H9 (cell line): ENCODE results near the gene TP53INP2. TPM values are rescaled to one million over a fixed set of nuclear protein-coding genes. Genes with fewer than 3 reads are reported as not detected.

Experiments
- DNase-seq: peaks from one replicate; pipeline ENCODE4 v3.0.0-alpha.2; 2017
- H2AFZ ChIP-seq: one replicate; pipeline ENCODE4 v1.6.1; 2013; ENCODE audit warnings: mild to moderate bottlenecking, low read length, control low read depth, moderate library complexity
- H2AK5ac ChIP-seq: 2 replicates; pipeline ENCODE4 v1.6.1; 2013; ENCODE audit warnings: low read length, control low read depth, mixed read lengths; ENCODE audit not compliant: insufficient read length
- H2BK120ac ChIP-seq: one replicate; pipeline ENCODE4 v1.6.1; 2013; ENCODE audit warnings: low read depth, mild to moderate bottlenecking, low read length, control low read depth, inconsistent platforms; ENCODE audit not compliant: poor library complexity, severe bottlenecking
- H2BK12ac ChIP-seq: 2 replicates; pipeline ENCODE4 v1.6.1; 2013; ENCODE audit warnings: low read length, control low read depth, mixed read lengths, low read depth; ENCODE audit not compliant: insufficient read length
- H2BK15ac ChIP-seq: 2 replicates; pipeline ENCODE4 v1.6.1; 2013; ENCODE audit warnings: low read depth, low read length, control low read depth
- H2BK20ac ChIP-seq: one replicate; pipeline ENCODE4 v1.6.1; 2013; ENCODE audit warnings: low read depth, mild to moderate bottlenecking, low read length, control low read depth, inconsistent platforms; ENCODE audit not compliant: poor library complexity, severe bottlenecking
- H2BK5ac ChIP-seq: 2 replicates; pipeline ENCODE4 v1.6.1; 2013; ENCODE audit warnings: low read length, control low read depth, mixed read lengths; ENCODE audit not compliant: insufficient read length
- H3K14ac ChIP-seq: 2 replicates; pipeline ENCODE4 v1.6.1; 2013; ENCODE audit warnings: low read length, control low read depth; ENCODE audit not compliant: insufficient read depth
- H3K18ac ChIP-seq: 2 replicates; pipeline ENCODE4 v1.6.1; 2013; ENCODE audit warnings: low read depth, mild to moderate bottlenecking, mixed read lengths, low read length, control low read depth; ENCODE audit not compliant: insufficient read length
- H3K23ac ChIP-seq: 2 replicates; pipeline ENCODE4 v1.6.1; 2013; ENCODE audit warnings: low read length, control low read depth, mixed read lengths, low read depth; ENCODE audit not compliant: insufficient read length
- H3K23me2 ChIP-seq: 2 replicates; pipeline ENCODE4 v1.6.1; 2013; ENCODE audit warnings: low read depth, mild to moderate bottlenecking, mixed read lengths, low read length, control low read depth; ENCODE audit not compliant: insufficient read length, poor library complexity, severe bottlenecking
- H3K27ac ChIP-seq: 2 replicates; pipeline ENCODE4 v1.5.1; 2013; ENCODE audit warnings: low read length, control low read depth, mixed read lengths, low read depth; ENCODE audit not compliant: insufficient read length
- H3K27me3 ChIP-seq: 2 replicates; pipeline ENCODE4 v1.6.1; 2013; ENCODE audit warnings: low read length, control low read depth, inconsistent platforms; ENCODE audit not compliant: insufficient read depth
- H3K4ac ChIP-seq: 2 replicates; pipeline ENCODE4 v1.6.1; 2013; ENCODE audit warnings: low read depth, mild to moderate bottlenecking, control low read depth, inconsistent platforms, low read length, moderate library complexity
- H3K4me1 ChIP-seq: 2 replicates; pipeline ENCODE4 v1.6.1; 2013; ENCODE audit warnings: low read length, control low read depth, inconsistent platforms; ENCODE audit not compliant: insufficient read depth
- H3K4me2 ChIP-seq: 2 replicates; pipeline ENCODE4 v1.6.1; 2013; ENCODE audit warnings: low read length, control low read depth, mixed read lengths; ENCODE audit not compliant: insufficient read length, insufficient read depth
- H3K56ac ChIP-seq: 2 replicates; pipeline ENCODE4 v1.6.1; 2013; ENCODE audit warnings: low read depth, mild to moderate bottlenecking, mixed read lengths, low read length, control low read depth; ENCODE audit not compliant: insufficient read length
- H3K79me1 ChIP-seq: 2 replicates; pipeline ENCODE4 v1.6.1; 2013; ENCODE audit warnings: low read depth, mild to moderate bottlenecking, moderate library complexity, low read length, control low read depth, inconsistent platforms; ENCODE audit not compliant: insufficient read depth, poor library complexity, severe bottlenecking
- H3K79me2 ChIP-seq: 2 replicates; pipeline ENCODE4 v1.6.1; 2013; ENCODE audit warnings: low read length, control low read depth, inconsistent platforms; ENCODE audit not compliant: insufficient read depth
- H3K9ac ChIP-seq: 2 replicates; pipeline ENCODE4 v1.6.1; 2013; ENCODE audit warnings: low read length, control low read depth, mixed read lengths; ENCODE audit not compliant: insufficient read length; ENCODE audit errors: extremely low read depth
- H3K9me3 ChIP-seq: one replicate; pipeline ENCODE4 v1.6.1; 2013; ENCODE audit warnings: low read depth, low read length, inconsistent platforms; ENCODE audit not compliant: control insufficient read depth
- H3T11ph ChIP-seq: one replicate; pipeline ENCODE4 v1.6.1; 2013; ENCODE audit warnings: mild to moderate bottlenecking, low read length, control low read depth, inconsistent platforms
- H4K20me1 ChIP-seq: one replicate; pipeline ENCODE4 v1.6.1; 2013; ENCODE audit not compliant: control insufficient read depth, insufficient read length, insufficient read depth
- H4K5ac ChIP-seq: 2 replicates; pipeline ENCODE4 v1.6.1; 2013; ENCODE audit warnings: low read depth, mild to moderate bottlenecking, mixed read lengths, low read length, control low read depth; ENCODE audit not compliant: insufficient read length
- H4K8ac ChIP-seq: replicated peaks from 2 replicates; pipeline ENCODE4 v1.6.1; 2013; ENCODE audit warnings: low read length, control low read depth, mixed read lengths, low read depth; ENCODE audit not compliant: insufficient read length
- H4K91ac ChIP-seq: 2 replicates; pipeline ENCODE4 v1.6.1; 2013; ENCODE audit warnings: low read depth, mild to moderate bottlenecking, moderate library complexity, mixed read lengths, low read length, control low read depth; ENCODE audit not compliant: insufficient read length
- H3K27ac Mint-ChIP-seq, 3 experiments: 2 replicates in 2 of 3; 3 replicates in 1 of 3; pipeline ENCODE4 v1.8.0; 2020 to 2021; ENCODE audit warnings: mixed read lengths in 3 of 3, mild to moderate bottlenecking in 1 of 3, moderate library complexity in 1 of 3
- H3K27me3 Mint-ChIP-seq: 2 replicates; pipeline ENCODE4 v1.8.0; 2021; ENCODE audit warnings: low read depth, mild to moderate bottlenecking, moderate library complexity, mixed read lengths
- H3K36me3 Mint-ChIP-seq, 3 experiments: 2 replicates in 2 of 3; 3 replicates in 1 of 3; pipeline ENCODE4 v1.8.0; 2020 to 2021; ENCODE audit warnings: low read depth in 3 of 3, mixed read lengths in 3 of 3; ENCODE audit not compliant: insufficient read depth in 1 of 3
- H3K4me1 Mint-ChIP-seq, 2 experiments: 2 replicates each; pipeline ENCODE4 v1.8.0; 2020; ENCODE audit warnings: mixed read lengths in 2 of 2
- H3K4me3 Mint-ChIP-seq, 2 experiments: 2 replicates in 1 of 2; 3 replicates in 1 of 2; pipeline ENCODE4 v1.8.0; 2020 to 2021; ENCODE audit warnings: mild to moderate bottlenecking in 2 of 2, mixed read lengths in 2 of 2, moderate library complexity in 1 of 2
- H3K9me3 Mint-ChIP-seq, 2 experiments: 2 replicates in 1 of 2; 3 replicates in 1 of 2; pipeline ENCODE4 v1.8.0; 2020; ENCODE audit warnings: mild to moderate bottlenecking in 2 of 2, mixed read lengths in 2 of 2, moderate library complexity in 1 of 2
- WGBS: extraction: QIAGEN DNeasy Blood & Tissue Kit; methylation state at CpG from one replicate; pipeline ENCODE4 v1.1.7; 2013; ENCODE audit warnings: missing lambda C conversion rate, low lambda C conversion rate, mixed read lengths; ENCODE audit not compliant: insufficient read length; ENCODE audit errors: extremely low coverage; 5-methylcytosine and 5-hydroxymethylcytosine counted together
- total RNA-seq: library from RNA; stranded (reverse); gene quantifications from 2 replicates; pipeline ENCODE4 v1.2.1, GENCODE V29; 2021
- TF ChIP-seq, protein P1 (sequence below): fragments of 200-600 bp; sonication (generic); conservative IDR thresholded peaks from 3 replicates; pipeline ENCODE4 v1.8.0; 2021; ENCODE audit warnings: antibody characterized with exemption, mild to moderate bottlenecking

The TP53INP2 gene
- total RNA-seq, 1 experiment from 2014 or later, result 8.0 TPM

DNA sequence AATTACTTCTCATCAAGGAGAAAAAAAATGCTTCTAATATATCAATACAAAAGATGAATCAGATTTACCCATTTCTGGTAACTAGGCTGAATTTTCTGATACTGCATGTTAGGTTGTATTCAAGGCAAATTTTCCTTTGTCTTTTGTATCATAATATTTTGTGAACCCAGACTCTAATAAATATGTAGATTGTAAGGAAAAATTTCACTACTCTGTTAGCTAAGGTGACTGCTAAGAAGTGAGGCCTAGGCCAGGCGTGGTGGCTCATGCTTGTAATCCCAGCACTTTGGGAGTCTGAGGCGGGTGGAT lies 12.7 kb downstream of the TP53INP2 start:
- Histone ChIP-seq H4K5ac (no peak overlapping the region), H3K14ac (no peak overlapping the region), H3K4me1 (no peaks in the 10 kb centered on the region), H4K91ac (no peak overlapping the region), H3T11ph (no peak overlapping the region), H3K9me3 (no peaks in the 10 kb centered on the region), H2BK15ac (no peak overlapping the region), H2BK5ac (no peak overlapping the region), H3K4ac (no peak overlapping the region), H4K8ac (no peak overlapping the region), H4K20me1 (no peaks in the 10 kb centered on the region), H2AFZ (no peak overlapping the region), H3K23me2 (no peaks in the 10 kb centered on the region), H3K79me2 (no peaks in the 10 kb centered on the region), H2BK120ac (no peak overlapping the region), H3K56ac (no peak overlapping the region), H3K9ac (no peak overlapping the region), H3K23ac (no peak overlapping the region), H3K27me3 (no peaks in the 10 kb centered on the region), H3K18ac (no peak overlapping the region), H2BK12ac (no peak overlapping the region), H2AK5ac (no peak overlapping the region), H3K4me2 (no peak overlapping the region), H2BK20ac (no peak overlapping the region), H3K79me1 (no peaks in the 10 kb centered on the region), H3K27ac (no peak overlapping the region)
- TF ChIP-seq, protein P1, sequence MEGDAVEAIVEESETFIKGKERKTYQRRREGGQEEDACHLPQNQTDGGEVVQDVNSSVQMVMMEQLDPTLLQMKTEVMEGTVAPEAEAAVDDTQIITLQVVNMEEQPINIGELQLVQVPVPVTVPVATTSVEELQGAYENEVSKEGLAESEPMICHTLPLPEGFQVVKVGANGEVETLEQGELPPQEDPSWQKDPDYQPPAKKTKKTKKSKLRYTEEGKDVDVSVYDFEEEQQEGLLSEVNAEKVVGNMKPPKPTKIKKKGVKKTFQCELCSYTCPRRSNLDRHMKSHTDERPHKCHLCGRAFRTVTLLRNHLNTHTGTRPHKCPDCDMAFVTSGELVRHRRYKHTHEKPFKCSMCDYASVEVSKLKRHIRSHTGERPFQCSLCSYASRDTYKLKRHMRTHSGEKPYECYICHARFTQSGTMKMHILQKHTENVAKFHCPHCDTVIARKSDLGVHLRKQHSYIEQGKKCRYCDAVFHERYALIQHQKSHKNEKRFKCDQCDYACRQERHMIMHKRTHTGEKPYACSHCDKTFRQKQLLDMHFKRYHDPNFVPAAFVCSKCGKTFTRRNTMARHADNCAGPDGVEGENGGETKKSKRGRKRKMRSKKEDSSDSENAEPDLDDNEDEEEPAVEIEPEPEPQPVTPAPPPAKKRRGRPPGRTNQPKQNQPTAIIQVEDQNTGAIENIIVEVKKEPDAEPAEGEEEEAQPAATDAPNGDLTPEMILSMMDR, result no peak
- Mint-ChIP-seq H3K36me3 (peaks cover 0 to 26% (median 0%) of the 10 kb centered on the region in 3 experiments; a peak in 2 of 7 replicates), H3K9me3 (no peaks in the 10 kb centered on the region), H3K4me1 (no peaks in the 10 kb centered on the region), H3K27ac (no peak overlapping the region), H3K27me3 (peaks cover 3% of the 10 kb centered on the region), H3K4me3 (no peak overlapping the region; a peak in 1 of 5 replicates)
- no CpG with 5 or more reads among the region's 2 CpGs for WGBS
- no peak for DNase-seq
